Pancreas (tissue), 10 donors: ENCODE results near the gene ODAD3. TPM values are rescaled to one million over a fixed set of nuclear protein-coding genes. Genes with fewer than 3 reads are reported as not detected.
"Not testable (repeated sequence)": the region's sequence is repeated elsewhere in the genome, so short reads cannot be mapped to it uniquely, and the experiment has no call there.

ENCODE experiments used
- ATAC-seq, 4 donors: fragments of 200-7000 bp; cut with Tn5 transposase; one replicate each; pipeline versions ENCODE4 v1.8.0 to v1.9.1; 2020; ENCODE audit warnings: mild to moderate bottlenecking in 4 of 4, moderate library complexity in 4 of 4
- DNase-seq, 6 donors: peaks; one replicate each; pipeline ENCODE4 v3.0.0-alpha.2; 2020
- FAIRE-seq: peaks from 2 replicates; lab custom pipeline; 2012; peaks lifted over from hg19 to GRCh38; lab: Jason Lieb, UNC
- H3K27ac ChIP-seq, 4 donors: fragments of 200-600 bp; sonication (generic); 1 replicate in 3 of 4; 2 replicates in 1 of 4; pipeline versions ENCODE4 v1.5.0 to v1.8.0; 2020
- H3K27me3 ChIP-seq, 4 donors: fragments of 200-600 bp; one replicate each; pipeline ENCODE4 v1.8.0; 2021
- H3K36me3 ChIP-seq, 3 donors: fragments of 200-600 bp; sonication (generic) in 1 of 3; one replicate each; pipeline versions ENCODE4 v1.5.0 to v1.8.0; 2020 to 2021
- H3K4me1 ChIP-seq, 3 donors: fragments of 200-600 bp; one replicate each; pipeline ENCODE4 v1.8.0; 2021
- H3K4me3 ChIP-seq, 4 donors: fragments of 200-600 bp; sonication (generic) in 2 of 4; one replicate each; pipeline versions ENCODE4 v1.5.0 to v1.8.0; 2020 to 2021
- H3K9me3 ChIP-seq, 4 donors: fragments of 200-600 bp; one replicate each; pipeline ENCODE4 v1.8.0; 2021
- WGBS, 2 donors: extraction: QIAGEN DNeasy Blood & Tissue Kit; methylation state at CpG; one replicate each; pipeline ENCODE4 v1.1.7; 2013; 5-methylcytosine and 5-hydroxymethylcytosine counted together
- intact Hi-C, 3 donors: fragments of 100-400 bp; cut with DNase I; formaldehyde crosslinking; loops; one replicate each; pipeline versions ENCODE4 v1.11.1 to v1.14.2; 2022
- polyA plus RNA-seq, 2 donors: library from polyadenylated mRNA; stranded (reverse); fragments of 200-250 nt; gene quantifications; one replicate each; pipeline ENCODE4 v1.2.3, GENCODE V29; 2013
- total RNA-seq, 6 donors: library from RNA; stranded (reverse); fragmentation: NEBNext Ultra II Directional in 4 of 6; extraction: Animal tissue kit (Norgen Biotek cat#: 25700) in 4 of 6; gene quantifications; one replicate each; pipeline versions ENCODE4 v1.2.1 to v1.2.4, GENCODE V29; 2021 to 2023
- TF ChIP-seq, protein P1 (sequence below), 4 donors: fragments of 200-600 bp; sonication (generic) in 3 of 4; IDR thresholded peaks; one replicate each; pipeline versions ENCODE4 v1.5.0 to v1.8.0; 2021; ENCODE audit warnings: antibody characterized with exemption in 4 of 4
- donor health status: healthy with polysubstance abuse.
- donor health status: DM: no; HTN: no; CAD: no; lungs with moderate emphysema.
- donor health status: DM: no; HTN: no; CAD: no.
- donor health status: control.
- donor health status: control.
- donor health status: Bipolar disorder and iron deficiency.
- donor health status: DM: yes; HTN: yes; CAD: no.
- donor health status: DM: no; HTN: no; CAD: no.
- donor health status: DM: no; HTN: no; CAD: no.
- donor health status: DM: yes; HTN: yes; CAD: no.

ODAD3 gene
- total and polyA plus RNA-seq, 8 donors, result 0.13 to 1.8 (median 0.38) TPM

GRCh38 chr19:11458236-11458900 lies 23.4 kb upstream of the ODAD3 start:
- Histone ChIP-seq H3K36me3 (no peaks in the 10 kb centered on the region), H3K4me3 (no peak overlapping the region), H3K27ac (no peak overlapping the region), H3K9me3 (no peaks in the 10 kb centered on the region), H3K4me1 (no peaks in the 10 kb centered on the region), H3K27me3 (no peaks in the 10 kb centered on the region)
- DNase-seq (no peak), FAIRE-seq (no peak), ATAC-seq (no peak)
- WGBS, 2 donors, result 70 to 77% methylated on average over 19 of the region's 19 CpGs
- TF ChIP-seq, protein P1, sequence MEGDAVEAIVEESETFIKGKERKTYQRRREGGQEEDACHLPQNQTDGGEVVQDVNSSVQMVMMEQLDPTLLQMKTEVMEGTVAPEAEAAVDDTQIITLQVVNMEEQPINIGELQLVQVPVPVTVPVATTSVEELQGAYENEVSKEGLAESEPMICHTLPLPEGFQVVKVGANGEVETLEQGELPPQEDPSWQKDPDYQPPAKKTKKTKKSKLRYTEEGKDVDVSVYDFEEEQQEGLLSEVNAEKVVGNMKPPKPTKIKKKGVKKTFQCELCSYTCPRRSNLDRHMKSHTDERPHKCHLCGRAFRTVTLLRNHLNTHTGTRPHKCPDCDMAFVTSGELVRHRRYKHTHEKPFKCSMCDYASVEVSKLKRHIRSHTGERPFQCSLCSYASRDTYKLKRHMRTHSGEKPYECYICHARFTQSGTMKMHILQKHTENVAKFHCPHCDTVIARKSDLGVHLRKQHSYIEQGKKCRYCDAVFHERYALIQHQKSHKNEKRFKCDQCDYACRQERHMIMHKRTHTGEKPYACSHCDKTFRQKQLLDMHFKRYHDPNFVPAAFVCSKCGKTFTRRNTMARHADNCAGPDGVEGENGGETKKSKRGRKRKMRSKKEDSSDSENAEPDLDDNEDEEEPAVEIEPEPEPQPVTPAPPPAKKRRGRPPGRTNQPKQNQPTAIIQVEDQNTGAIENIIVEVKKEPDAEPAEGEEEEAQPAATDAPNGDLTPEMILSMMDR (IDR thresholded peaks at IDR 0.05), result no peak
- intact Hi-C loops, result no loop called here

DNA sequence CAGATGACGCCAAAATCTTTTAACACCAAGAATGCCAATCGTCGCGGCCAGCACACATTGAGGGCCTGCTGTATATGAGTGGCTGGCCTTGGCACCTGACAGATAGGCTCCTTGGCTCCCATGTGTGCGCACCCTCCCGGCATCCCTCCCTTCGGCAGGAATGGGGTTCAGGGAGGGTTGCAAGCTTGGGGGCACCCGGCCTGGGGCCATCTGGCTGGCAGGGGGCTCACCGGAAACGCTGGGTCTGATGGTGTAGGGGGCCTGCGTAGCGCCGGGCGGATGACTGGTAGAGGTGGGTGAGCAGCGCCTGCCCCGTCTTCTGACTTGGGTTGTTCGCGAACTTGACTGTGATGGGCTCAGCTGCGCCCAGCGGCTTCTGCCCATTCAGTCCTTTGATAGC lies 22.9 kb upstream of the ODAD3 start:
- Histone ChIP-seq H3K4me1 (no peaks in the 10 kb centered on the region), H3K36me3 (no peaks in the 10 kb centered on the region), H3K9me3 (no peaks in the 10 kb centered on the region), H3K4me3 (no peak overlapping the region), H3K27ac (no peak overlapping the region), H3K27me3 (no peaks in the 10 kb centered on the region)
- FAIRE-seq (no peak), DNase-seq (no peak), ATAC-seq (no peak)
- TF ChIP-seq, protein P1 (IDR thresholded peaks at IDR 0.05), result no peak
- intact Hi-C loops, result no loop called here
- 74 to 77% methylated on average over 20 of the region's 20 CpGs for WGBS, 2 donors

DNA sequence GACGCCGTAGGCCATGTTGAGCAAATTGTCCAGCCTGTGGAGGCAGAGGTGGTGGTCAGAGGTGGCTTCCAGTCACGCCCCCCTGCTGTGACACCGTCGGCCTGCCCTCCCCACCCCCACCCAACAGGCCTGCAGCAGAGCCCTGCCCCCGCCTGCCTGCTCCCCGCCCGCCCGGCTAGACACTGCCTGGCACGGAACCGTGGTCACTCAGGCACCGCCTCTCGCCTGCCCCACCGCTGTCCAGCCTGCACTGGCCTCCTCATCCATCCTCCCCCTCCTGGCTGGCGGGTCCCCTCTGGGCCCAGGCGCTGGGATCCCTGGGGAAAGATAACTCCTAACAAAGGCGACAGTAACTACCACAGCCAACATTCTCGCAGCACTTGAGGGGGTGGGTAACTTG lies 22.2 kb upstream of the ODAD3 start:
- Histone ChIP-seq H3K4me1 (no peaks in the 10 kb centered on the region), H3K4me3 (no peak overlapping the region), H3K9me3 (no peaks in the 10 kb centered on the region), H3K36me3 (no peaks in the 10 kb centered on the region), H3K27me3 (no peaks in the 10 kb centered on the region), H3K27ac (no peak overlapping the region)
- DNase-seq, result no peak
- TF ChIP-seq, protein P1 (IDR thresholded peaks at IDR 0.05), result no peak
- intact Hi-C loops, result no loop called here
- FAIRE-seq, result no peak
- 21 to 30% methylated on average over 14 to 18 of the region's 18 CpGs for WGBS, 2 donors
- ATAC-seq, result peak in 1 of 4 donors; percentile 20

- DNase-seq, result no peak
- Histone ChIP-seq H3K9me3 (no peaks in the 10 kb centered on the region), H3K27me3 (no peaks in the 10 kb centered on the region), H3K27ac (no peak overlapping the region), H3K4me3 (no peak overlapping the region), H3K4me1 (no peaks in the 10 kb centered on the region), H3K36me3 (no peaks in the 10 kb centered on the region)
- FAIRE-seq, result no peak
- 88 to 92% methylated on average over 7 of the region's 7 CpGs for WGBS, 2 donors
- TF ChIP-seq, protein P1 (IDR thresholded peaks at IDR 0.05), result no peak
- intact Hi-C loops, result no loop called here
- ATAC-seq, result no peak
Measured at GRCh38 chr19:11456659-11457058, 21.7 kb upstream of the ODAD3 start.

DNA sequence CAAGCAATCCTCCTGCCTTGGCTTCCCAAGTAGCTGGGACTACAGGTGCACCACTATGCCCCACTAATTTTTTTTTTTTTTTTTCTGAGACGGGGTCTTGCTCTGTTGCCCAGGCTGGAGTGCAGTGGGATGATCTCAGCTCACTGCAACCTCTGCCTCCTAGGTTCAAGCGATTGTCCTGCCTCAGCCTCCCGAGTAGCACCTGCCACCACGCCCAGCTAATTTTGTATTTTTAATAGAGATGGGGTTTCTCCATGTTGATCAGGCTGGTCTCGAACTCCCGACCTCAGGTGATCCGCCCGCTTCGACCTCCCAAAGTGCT lies 20.3 kb upstream of the ODAD3 start:
- H3K27ac ChIP-seq, DNase-seq, FAIRE-seq, H3K4me3 ChIP-seq, H3K9me3 ChIP-seq, H3K36me3 ChIP-seq, intact Hi-C loops, H3K27me3 ChIP-seq, H3K4me1 ChIP-seq, ATAC-seq: not testable (repeated sequence)
- 80 to 86% methylated on average over 9 of the region's 9 CpGs for WGBS, 2 donors
